OCI-LY1 (cell line): ENCODE data around the gene CKB.

Source experiments
- H2AFZ ChIP-seq: fragments of 200-600 bp; sonication (generic), shearing (Covaris generic); 2 replicates; pipeline ENCODE4 v1.6.0; 2014; ENCODE audit warnings: antibody characterized with exemption, mild to moderate bottlenecking, low read length
- H3F3A ChIP-seq: fragments of 200-600 bp; sonication (generic), shearing (Covaris generic); 2 replicates; pipeline ENCODE4 v1.6.0; 2014; ENCODE audit warnings: mild to moderate bottlenecking, antibody characterized with exemption, low read length, moderate library complexity; ENCODE audit not compliant: insufficient read depth
- H3K27ac ChIP-seq: fragments of 200-600 bp; sonication (generic); 2 replicates; pipeline ENCODE4 v1.5.1; 2014; ENCODE audit warnings: low read length, mixed run types, mild to moderate bottlenecking, low read depth; ENCODE audit not compliant: poor library complexity, severe bottlenecking
- H3K27me3 ChIP-seq: fragments of 200-600 bp; sonication (generic); 2 replicates; pipeline ENCODE4 v1.6.0; 2014; ENCODE audit warnings: antibody characterized with exemption, mild to moderate bottlenecking, low read length, moderate library complexity; ENCODE audit not compliant: insufficient read depth
- H3K36me3 ChIP-seq: fragments of 200-600 bp; sonication (generic); 2 replicates; pipeline ENCODE4 v1.6.1; 2014; ENCODE audit warnings: mild to moderate bottlenecking, antibody characterized with exemption, low read length, moderate library complexity, mixed read lengths; ENCODE audit not compliant: insufficient read depth
- H3K4me1 ChIP-seq: fragments of 200-600 bp; sonication (generic); 2 replicates; pipeline ENCODE4 v1.5.1; 2014; ENCODE audit warnings: mild to moderate bottlenecking, low read length, moderate library complexity; ENCODE audit not compliant: insufficient read depth, severe bottlenecking
- H3K4me2 ChIP-seq: fragments of 200-600 bp; sonication (generic), shearing (Covaris generic); 2 replicates; pipeline ENCODE4 v1.6.1; 2014; ENCODE audit warnings: low read length
- H3K4me3 ChIP-seq: fragments of 200-600 bp; sonication (generic); 2 replicates; pipeline ENCODE4 v1.5.1; 2014; ENCODE audit warnings: low read length, low read depth, mild to moderate bottlenecking, mixed read lengths; ENCODE audit not compliant: poor library complexity, severe bottlenecking
- H3K79me2 ChIP-seq: fragments of 200-600 bp; shearing (Covaris generic); 2 replicates; pipeline ENCODE4 v1.6.1; 2016; ENCODE audit warnings: mixed run types, low read length, mixed read lengths; ENCODE audit not compliant: insufficient read depth
- H3K9ac ChIP-seq: fragments of 200-600 bp; sonication (generic), shearing (Covaris generic); 2 replicates; pipeline ENCODE4 v1.6.1; 2014; ENCODE audit warnings: mild to moderate bottlenecking, low read length, mixed read lengths
- H3K9me2 ChIP-seq: fragments of 200-600 bp; sonication (generic), shearing (Covaris generic); 2 replicates; pipeline ENCODE4 v1.6.1; 2014; ENCODE audit warnings: low read depth, mild to moderate bottlenecking, low read length, mixed read lengths
- H3K9me3 ChIP-seq: fragments of 200-600 bp; shearing (Covaris generic); 2 replicates; pipeline ENCODE4 v1.6.1; 2014; ENCODE audit warnings: low read length, mixed read lengths
- H4K20me1 ChIP-seq: fragments of 200-600 bp; sonication (generic), shearing (Covaris generic); 2 replicates; pipeline ENCODE4 v1.6.0; 2016; ENCODE audit warnings: mild to moderate bottlenecking, low read length; ENCODE audit not compliant: insufficient read depth
- CTCF ChIP-seq: fragments of 200-600 bp; sonication (generic), shearing (Covaris generic); IDR thresholded peaks from 2 replicates; pipeline ENCODE4 v1.5.1; 2017; ENCODE audit warnings: mild to moderate bottlenecking, antibody characterized with exemption, low read length, moderate library complexity, mixed read lengths
- EZH2 ChIP-seq: fragments of 200-600 bp; sonication (generic), shearing (Covaris generic); IDR thresholded peaks from 2 replicates; pipeline ENCODE4 v1.8.0; 2017; ENCODE audit warnings: borderline replicate concordance, mixed run types, mild to moderate bottlenecking, antibody characterized with exemption, low read length, moderate library complexity, mixed read lengths

CKB gene

GRCh38 chr14:103546652-103547454 is 24.2 kb upstream of the CKB start:
- H3K27me3 ChIP-seq, result no peaks in the 10 kb centered on the region
- no peak overlapping the region for H3K4me2 ChIP-seq
- H3F3A ChIP-seq, result no peaks in the 10 kb centered on the region
- TF ChIP-seq CTCF (peak; percentile 99), EZH2 (no peak)
- no peak overlapping the region for H2AFZ ChIP-seq
- no peak overlapping the region for H3K9ac ChIP-seq
- H3K36me3 ChIP-seq, result no peaks in the 10 kb centered on the region
- H3K9me2 ChIP-seq, result no peaks in the 10 kb centered on the region
- no peaks in the 10 kb centered on the region for H4K20me1 ChIP-seq
- H3K4me3 ChIP-seq, result no peak overlapping the region
- no peaks in the 10 kb centered on the region for H3K9me3 ChIP-seq
- no peaks in the 10 kb centered on the region for H3K4me1 ChIP-seq
- H3K27ac ChIP-seq, result no peak overlapping the region
- no peaks in the 10 kb centered on the region for H3K79me2 ChIP-seq

- Histone ChIP-seq H3K27me3 (no peaks in the 10 kb centered on the region), H3K4me1 (no peaks in the 10 kb centered on the region)
Observed at GRCh38 chr14:103545915-103546651, 23.5 kb upstream of the CKB start.

More at GRCh38 chr14:103545915-103546651, 23.5 kb upstream of the CKB start:
- Histone ChIP-seq H3K9ac (no peak overlapping the region), H3K9me2 (no peaks in the 10 kb centered on the region), H4K20me1 (no peaks in the 10 kb centered on the region), H3K4me3 (no peak overlapping the region), H3K27ac (no peak overlapping the region), H3F3A (no peaks in the 10 kb centered on the region), H2AFZ (no peak overlapping the region), H3K79me2 (no peaks in the 10 kb centered on the region), H3K4me2 (no peak overlapping the region), H3K9me3 (no peaks in the 10 kb centered on the region), H3K36me3 (no peaks in the 10 kb centered on the region)
- no peak for TF ChIP-seq CTCF
- TF ChIP-seq EZH2, result no peak
